IPS-18c (cell line): ENCODE data around the gene SLC22A16.
"Not testable (repeated sequence)": the region's sequence is repeated elsewhere in the genome, so short reads cannot be mapped to it uniquely, and the experiment has no call there.

ENCODE experiments used
- H3K4me3 ChIP-seq: 2 replicates; pipeline ENCODE4 v1.7.0; 2013; ENCODE audit warnings: low read depth, mild to moderate bottlenecking, low read length, moderate library complexity; ENCODE audit not compliant: insufficient read depth
- H3K9me3 ChIP-seq: one replicate; pipeline ENCODE4 v1.6.1; 2013; ENCODE audit warnings: mild to moderate bottlenecking, low read length, moderate library complexity; ENCODE audit not compliant: control insufficient read depth, insufficient read depth

SLC22A16 gene

GRCh38 chr6:110476046-110476849 lies at the start of gene SLC22A16:
Gene SLC22A16, minus strand, starts transcription at chr6:110476613. Its CDS starts 39 bp downstream, at chr6:110476574.
- Histone ChIP-seq H3K4me3 (no peak within 1 kb of the TSS), H3K9me3 (peaks cover 6% of the 10 kb centered on the region)

DNA sequence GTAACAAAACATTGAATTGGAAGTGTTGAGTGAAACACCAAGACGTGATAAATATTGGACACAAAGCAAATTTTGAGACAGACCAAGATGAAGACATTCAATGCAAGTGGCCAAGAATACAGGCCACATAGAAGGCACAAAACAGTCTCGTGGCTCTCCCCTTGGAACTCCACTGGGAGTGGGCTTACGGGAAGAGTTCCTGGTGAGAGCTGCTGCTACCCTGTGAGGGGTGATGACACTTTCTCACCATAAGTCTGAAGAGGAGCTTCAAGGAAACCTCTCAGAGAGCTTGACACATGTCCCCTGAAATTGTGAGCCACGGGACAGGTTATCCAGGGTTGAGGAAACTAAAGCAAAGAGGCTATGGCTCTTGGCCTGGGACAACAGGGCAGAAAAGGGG lies 48.6 kb upstream of the SLC22A16 start:
- no peak overlapping the region for H3K4me3 ChIP-seq
- H3K9me3 ChIP-seq: peaks cover 2% of the 10 kb centered on the region

- H3K4me3 ChIP-seq: no peak overlapping the region
- H3K9me3 ChIP-seq: no peaks in the 10 kb centered on the region
These were observed 47.9 kb upstream of the SLC22A16 start for GRCh38 chr6:110524305-110524704.

DNA sequence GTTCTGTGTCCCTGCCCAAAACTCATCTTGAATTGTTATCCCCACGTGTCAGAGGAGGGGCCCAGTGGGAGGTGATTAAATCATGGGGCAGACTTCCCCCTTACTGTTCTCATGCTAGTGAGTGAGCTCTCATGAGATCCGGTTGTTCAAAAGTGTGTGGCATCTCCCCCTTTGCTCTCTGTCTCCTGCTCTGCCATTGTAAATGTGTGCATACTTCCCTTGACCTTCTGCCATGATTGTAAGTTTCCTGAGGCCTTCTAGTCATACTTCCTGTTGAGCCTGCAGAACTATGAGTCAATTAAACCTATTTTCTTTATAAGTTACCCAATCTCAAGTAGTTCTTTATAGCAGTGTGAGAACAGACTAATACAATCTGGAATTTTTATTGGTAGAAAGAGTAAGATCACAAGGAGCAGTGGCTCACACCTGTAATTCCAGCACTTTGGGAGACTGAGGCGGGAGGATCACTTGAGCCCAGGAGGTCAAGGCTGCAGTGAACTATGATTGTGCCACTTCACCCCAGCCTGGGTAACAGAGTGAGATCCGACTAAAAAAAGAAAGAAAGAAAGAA lies 47.1 kb upstream of the SLC22A16 start:
- Histone ChIP-seq H3K9me3 (no peaks in the 10 kb centered on the region), H3K4me3 (no peak overlapping the region)

- no peak overlapping the region for H3K4me3 ChIP-seq
These were observed 46.0 kb upstream of the SLC22A16 start for GRCh38 chr6:110522427-110522826.

GRCh38 chr6:110520992-110521543 lies 44.7 kb upstream of the SLC22A16 start:
- no peak overlapping the region for H3K4me3 ChIP-seq
- H3K9me3 ChIP-seq: no peaks in the 10 kb centered on the region

More at GRCh38 chr6:110522427-110522826, 46.0 kb upstream of the SLC22A16 start:
- no peaks in the 10 kb centered on the region for H3K9me3 ChIP-seq

DNA sequence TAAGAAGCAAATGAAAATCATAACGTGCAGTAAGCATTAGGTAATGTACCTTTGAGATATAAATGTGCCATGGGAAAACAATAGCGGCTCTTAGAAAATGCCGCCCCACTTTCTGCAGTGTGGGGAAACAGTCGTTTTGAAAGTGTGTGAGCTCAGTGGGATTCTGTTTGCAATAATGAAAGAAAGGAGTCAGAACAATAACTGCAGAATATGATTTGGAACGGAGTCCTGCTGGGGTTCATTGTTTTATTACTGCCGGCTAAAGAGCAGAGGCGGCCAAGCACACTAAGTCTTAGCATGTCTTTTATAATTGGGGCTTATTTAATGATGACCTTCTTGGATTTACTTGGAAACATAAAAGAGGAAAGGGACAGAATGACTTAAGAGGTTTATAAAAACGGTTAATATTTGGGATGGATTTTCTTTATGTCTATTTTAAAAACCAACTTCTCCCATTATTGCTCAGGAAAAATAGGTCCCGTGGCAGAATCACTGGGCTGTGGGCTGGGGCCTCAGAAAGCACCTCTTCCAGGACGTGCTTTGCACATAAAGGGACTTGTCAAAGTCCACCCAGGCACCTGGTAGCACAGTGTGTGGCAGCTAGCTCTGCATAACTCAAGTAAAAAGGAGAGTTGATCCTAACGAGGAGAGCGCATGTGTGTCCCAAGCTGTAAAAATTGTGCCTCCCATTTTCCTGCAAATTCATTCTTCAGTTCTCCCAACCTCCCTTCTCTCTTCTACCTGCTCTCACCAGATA lies 44.0 kb upstream of the SLC22A16 start:
- no peaks in the 10 kb centered on the region for H3K9me3 ChIP-seq
- H3K4me3 ChIP-seq: no peak overlapping the region

DNA sequence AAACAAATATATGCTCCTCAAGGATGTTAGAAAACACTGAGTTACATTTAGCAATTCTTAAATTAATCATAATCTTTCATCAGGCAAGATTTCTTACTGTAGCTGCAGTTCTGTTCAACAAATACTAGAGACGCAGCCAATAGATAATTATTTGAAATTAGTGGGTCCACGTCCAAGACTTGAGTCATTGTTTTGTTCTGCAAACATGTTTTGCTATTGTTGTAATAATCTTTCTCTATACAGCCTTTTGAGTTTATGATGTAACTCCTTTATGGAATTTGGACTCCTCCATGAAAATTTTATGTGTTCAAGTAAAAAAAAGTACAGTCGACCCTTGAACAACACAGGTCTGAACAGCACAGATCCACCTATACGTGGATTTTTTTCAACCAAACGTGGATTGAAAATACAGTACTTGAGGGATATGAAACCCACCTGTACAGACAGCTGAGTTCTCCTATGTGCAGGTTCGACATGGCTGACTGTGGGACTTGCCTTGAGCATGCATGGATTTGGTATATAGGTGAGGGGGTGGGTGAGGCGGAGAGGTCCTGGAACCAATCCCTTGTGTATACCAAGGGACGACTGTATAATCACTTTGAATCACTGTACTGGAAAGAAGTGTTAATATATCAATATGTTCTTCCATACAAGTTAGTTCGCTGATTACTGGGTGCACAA lies 41.3 kb upstream of the SLC22A16 start:
- Histone ChIP-seq H3K9me3 (no peaks in the 10 kb centered on the region), H3K4me3 (no peak overlapping the region)

DNA sequence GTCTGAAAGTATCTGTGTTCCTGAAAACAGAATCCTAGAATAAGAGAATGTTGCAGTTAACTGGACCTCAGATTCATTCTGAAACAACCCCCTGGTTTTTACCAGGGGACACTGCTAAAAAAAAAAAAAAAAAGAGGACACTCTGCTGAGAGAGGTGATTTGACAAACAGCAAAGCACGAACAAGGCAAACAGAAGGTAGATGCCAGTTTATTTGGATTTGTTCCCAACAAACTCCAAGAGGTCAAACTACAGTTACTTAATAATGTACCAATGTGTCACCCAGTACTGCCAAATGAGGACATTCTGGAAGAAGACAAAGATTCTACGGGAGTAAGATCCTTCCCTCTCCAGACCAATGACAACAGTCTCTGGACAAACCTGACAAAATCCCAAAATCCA lies 40.6 kb upstream of the SLC22A16 start:
- Histone ChIP-seq H3K4me3 (no peak overlapping the region), H3K9me3 (no peaks in the 10 kb centered on the region)

- no peak overlapping the region for H3K4me3 ChIP-seq
- no peaks in the 10 kb centered on the region for H3K9me3 ChIP-seq
These were observed 38.4 kb upstream of the SLC22A16 start for GRCh38 chr6:110514818-110515217.

DNA sequence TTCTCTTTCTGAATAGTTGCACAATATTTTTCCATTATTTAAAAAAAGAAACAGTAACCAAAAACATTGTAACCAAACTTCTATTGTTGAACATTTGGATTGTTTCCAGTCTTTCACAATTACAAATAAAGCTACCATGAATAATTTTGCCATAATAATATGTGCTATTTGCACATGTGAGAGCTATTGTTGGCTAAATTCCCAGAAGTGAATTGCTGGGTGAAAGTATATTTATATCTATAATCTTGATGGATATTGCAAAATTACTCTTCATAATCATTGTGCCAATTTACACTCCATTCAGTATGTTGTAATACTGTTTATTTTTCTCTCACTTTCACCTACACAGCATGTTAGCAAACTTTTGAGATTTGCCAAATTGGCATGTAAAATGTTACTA lies 36.6 kb upstream of the SLC22A16 start:
- no peak overlapping the region for H3K4me3 ChIP-seq

GRCh38 chr6:110512549-110512948 lies 36.1 kb upstream of the SLC22A16 start:
- not testable (repeated sequence) for H3K4me3 ChIP-seq

More for the DNA sequence above, 36.6 kb upstream of the SLC22A16 start:
- no peaks in the 10 kb centered on the region for H3K9me3 ChIP-seq

GRCh38 chr6:110511401-110511800 lies 35.0 kb upstream of the SLC22A16 start:
- H3K4me3 ChIP-seq: no peak overlapping the region
- no peaks in the 10 kb centered on the region for H3K9me3 ChIP-seq

More at GRCh38 chr6:110512549-110512948, 36.1 kb upstream of the SLC22A16 start:
- H3K9me3 ChIP-seq: not testable (repeated sequence)

DNA sequence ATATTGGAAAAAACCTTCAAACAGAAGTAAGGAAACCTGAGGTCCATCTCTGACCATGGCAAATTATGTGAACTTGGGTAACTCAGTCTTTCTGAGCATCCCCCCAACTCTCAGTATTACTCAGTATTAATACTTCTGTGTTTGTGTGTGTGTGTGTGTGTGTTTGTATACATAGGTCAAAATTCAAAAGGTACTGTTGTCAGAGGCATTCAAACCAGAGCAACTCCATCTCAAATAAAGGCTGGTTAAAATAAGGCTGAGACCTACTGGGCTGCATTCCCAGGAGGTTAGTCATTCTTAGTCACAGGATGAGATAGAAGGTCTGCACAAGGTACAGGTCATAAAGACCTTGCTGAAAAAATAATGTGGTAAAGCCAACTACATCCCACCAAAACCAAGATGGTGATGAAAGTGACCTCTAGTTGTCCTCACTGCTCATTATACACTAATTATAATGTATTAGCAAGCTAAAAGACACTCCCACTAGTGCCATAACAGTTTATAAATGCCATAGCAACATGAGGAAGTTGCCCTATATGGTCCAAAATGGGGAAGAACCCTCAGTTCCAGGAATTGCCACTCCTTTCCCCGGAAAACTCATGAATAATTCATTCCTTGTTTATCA lies 33.3 kb upstream of the SLC22A16 start:
- no peak overlapping the region for H3K4me3 ChIP-seq
- H3K9me3 ChIP-seq: no peaks in the 10 kb centered on the region

- H3K4me3 ChIP-seq, H3K9me3 ChIP-seq: not testable (repeated sequence)
These were observed 28.5 kb upstream of the SLC22A16 start for GRCh38 chr6:110504891-110505290.

GRCh38 chr6:110495949-110496348 lies 19.5 kb upstream of the SLC22A16 start:
- no peak overlapping the region for H3K4me3 ChIP-seq
- H3K9me3 ChIP-seq: no peaks in the 10 kb centered on the region
